ENCODE measurements around the gene PLCD3. TPM values are rescaled to one million over a fixed set of nuclear protein-coding genes. Genes with fewer than 3 reads are reported as not detected.

Gene PLCD3
- total and polyA plus RNA-seq, 9 donors, result 12.1 to 166 (median 83.4) TPM

GRCh38 chr17:45093444-45094110, 38.7 kb downstream of the PLCD3 start:
- Histone ChIP-seq H3K9me3 (no peaks in the 10 kb centered on the region), H3K4me1 (ENCODE audit: insufficient read depth) (peaks cover 17% of the 10 kb centered on the region), H3K36me3 (no peaks in the 10 kb centered on the region), H3K27ac (peak overlapping the region; percentile 68 to 82), H3K4me3 (no peak overlapping the region), H3K27me3 (no peaks in the 10 kb centered on the region)
- 46 to 49% (median 48%) methylated on average over 13 of the region's 13 CpGs for WGBS, 3 donors
- intact Hi-C loops (cut with DNase I), result loop anchor here in 2 of 4 donors (10.0 kb wide), 2 partner anchors 69 to 179 kb away; partner anchors contain the start of gene GFAP (in 1 of the 2)
- TF ChIP-seq CTCF (IDR thresholded peaks at IDR 0.05) (no peak), POLR2A (IDR thresholded peaks at IDR 0.05) (no peak), EP300 (IDR thresholded peaks at IDR 0.05) (no peak)
- DNase-seq, result peak in 3 of 5 donors; percentile 41 to 73 (median 52)

- H3K27me3 ChIP-seq, result no peaks in the 10 kb centered on the region
- no peaks in the 10 kb centered on the region for H3K9me3 ChIP-seq
- 6 to 17% (median 10%) methylated on average over 6 of the region's 6 CpGs for WGBS, 3 donors
- H3K27ac ChIP-seq, result peak overlapping the region; percentile 68 to 82
- peaks cover 15% of the 10 kb centered on the region for H3K4me1 ChIP-seq (ENCODE audit: insufficient read depth)
- no peak for TF ChIP-seq CTCF (IDR thresholded peaks at IDR 0.05)
- TF ChIP-seq EP300 (IDR thresholded peaks at IDR 0.05), result peak; percentile 54
- H3K4me3 ChIP-seq, result no peak overlapping the region
- no peaks in the 10 kb centered on the region for H3K36me3 ChIP-seq
- intact Hi-C loops (cut with DNase I), result loop anchor here in 2 of 4 donors (10.0 kb wide), 2 partner anchors 68 to 178 kb away; partner anchors contain the start of gene GFAP (in 1 of the 2)
- peak; percentile 75 to 88 (median 82) for DNase-seq
Observed at GRCh38 chr17:45092911-45093430, 39.3 kb downstream of the PLCD3 start.

GRCh38 chr17:45091778-45092425, 40.4 kb downstream of the PLCD3 start:
- peaks cover 15% of the 10 kb centered on the region for H3K4me1 ChIP-seq (ENCODE audit: insufficient read depth)
- no peak for TF ChIP-seq EP300 (IDR thresholded peaks at IDR 0.05)
- no peak for TF ChIP-seq CTCF (IDR thresholded peaks at IDR 0.05)
- no peak for TF ChIP-seq POLR2A (IDR thresholded peaks at IDR 0.05)
- 77 to 90% (median 87%) methylated on average over 11 of the region's 11 CpGs for WGBS, 3 donors

GRCh38 chr17:45090711-45091110, 41.6 kb downstream of the PLCD3 start:
- 45 to 67% (median 62%) methylated on average over 3 of the region's 3 CpGs for WGBS, 3 donors
- H3K27me3 ChIP-seq, result no peaks in the 10 kb centered on the region
- H3K9me3 ChIP-seq, result no peaks in the 10 kb centered on the region
- no peak overlapping the region for H3K27ac ChIP-seq
- no peak overlapping the region for H3K4me3 ChIP-seq
- no peak for TF ChIP-seq CTCF (IDR thresholded peaks at IDR 0.05)
- no peak for TF ChIP-seq POLR2A (IDR thresholded peaks at IDR 0.05)
- TF ChIP-seq EP300 (IDR thresholded peaks at IDR 0.05), result no peak
- DNase-seq, result no peak
- H3K36me3 ChIP-seq, result no peaks in the 10 kb centered on the region
- H3K4me1 ChIP-seq (ENCODE audit: insufficient read depth), result peaks cover 15% of the 10 kb centered on the region
- intact Hi-C loops (cut with DNase I), result loop anchor here in 2 of 4 donors (10.0 kb wide), 2 partner anchors 66 to 176 kb away; partner anchors contain the start of gene GFAP (in 1 of the 2)

More at GRCh38 chr17:45091778-45092425, 40.4 kb downstream of the PLCD3 start:
- DNase-seq, result no peak
- no peaks in the 10 kb centered on the region for H3K9me3 ChIP-seq
- H3K27me3 ChIP-seq, result no peaks in the 10 kb centered on the region
- H3K27ac ChIP-seq, result peak overlapping the region; percentile 39 to 82
- H3K4me3 ChIP-seq, result no peak overlapping the region
- intact Hi-C loops (cut with DNase I), result loop anchor here in 2 of 4 donors (10.0 kb wide), 2 partner anchors 67 to 177 kb away; partner anchors contain the start of gene GFAP (in 1 of the 2)
- no peaks in the 10 kb centered on the region for H3K36me3 ChIP-seq
